HepG2 (cell line): Measurements from ENCODE around the gene AMPH. TPM values are rescaled to one million over a fixed set of nuclear protein-coding genes. Genes with fewer than 3 reads are reported as not detected.

Experiments used
- ATAC-seq: fragments of 200-7000 bp; cut with Tn5 transposase; 3 replicates; pipeline ENCODE4 v1.9.1; 2020; ENCODE audit warnings: mild to moderate bottlenecking, moderate library complexity
- BruUV-seq: library from RNA; stranded (reverse); fragments of 400-500 nt; replicated peaks from 2 replicates; lab custom pipeline; 2021; lab: Mats Ljungman, UMichigan
- CTCF ChIA-PET: fragments of 300-600 bp; formaldehyde crosslinking; extraction: SDS; loops from one replicate; lab custom pipeline; 2021; ENCODE audit warnings: low total read pairs, inconsistent platforms, low intra/inter-chr PET ratio; lab: Yijun Ruan, JAX
- POLR2A ChIA-PET: fragments of 350-600 bp; sonication (Branson Sonifier 250); formaldehyde crosslinking; loops from one replicate; lab custom pipeline; 2020; ENCODE audit warnings: antibody characterized with exemption, inconsistent platforms; lab: Yijun Ruan, JAX
- DNase-seq: peaks from one replicate; pipeline ENCODE4 v3.0.0-alpha.2; 2015; ENCODE audit warnings: low spot score
- FAIRE-seq: peaks from 3 replicates; lab custom pipeline; 2011; peaks lifted over from hg19 to GRCh38; lab: Jason Lieb, UNC
- H2AFZ ChIP-seq: one replicate; pipeline ENCODE4 v1.6.1; 2011; ENCODE audit warnings: low read length, inconsistent platforms
- H3K27ac ChIP-seq: fragments of 300-600 bp; 3 replicates; pipeline ENCODE4 v1.8.0; 2011; ENCODE audit warnings: mixed run types, mild to moderate bottlenecking, mixed read lengths, low read length, inconsistent platforms; ENCODE audit not compliant: insufficient read depth; ENCODE audit errors: extremely low read length
- H3K27me3 ChIP-seq, 2 experiments: fragments of 200-600 bp in 1 of 2; 2 replicates in 1 of 2; 3 replicates in 1 of 2; pipeline versions ENCODE4 v1.6.0 to v1.8.0; 2011; ENCODE audit warnings: low read length in 2 of 2, mild to moderate bottlenecking in 2 of 2, moderate library complexity in 2 of 2, inconsistent platforms in 1 of 2; ENCODE audit not compliant: insufficient read depth in 2 of 2, control insufficient read depth in 1 of 2
- H3K36me3 ChIP-seq, 2 experiments: fragments of 200-600 bp in 1 of 2; replicated peaks in 1 of 2; 2 replicates in 1 of 2; 3 replicates in 1 of 2; pipeline versions ENCODE4 v1.5.1 to v1.8.0; 2011; ENCODE audit warnings: low read length in 2 of 2, inconsistent platforms in 1 of 2; ENCODE audit not compliant: insufficient read depth in 2 of 2, control insufficient read depth in 1 of 2
- H3K4me1 ChIP-seq: 2 replicates; pipeline ENCODE4 v1.5.1; 2012; ENCODE audit warnings: low read length, inconsistent platforms; ENCODE audit not compliant: insufficient read depth
- H3K4me2 ChIP-seq: 2 replicates; pipeline ENCODE4 v1.6.0; 2011; ENCODE audit warnings: low read depth, low read length, inconsistent platforms
- H3K4me3 ChIP-seq, 3 experiments: fragments of 200-600 bp in 1 of 3; sonication (generic), shearing (Covaris generic) in 1 of 3; replicated peaks in 1 of 3; 2 replicates each; pipeline ENCODE4 v1.5.1; 2011 to 2016; ENCODE audit warnings: low read length in 3 of 3, inconsistent platforms in 2 of 3, low read depth in 2 of 3, mild to moderate bottlenecking in 2 of 3, control low read depth in 1 of 3, mixed read lengths in 1 of 3; ENCODE audit not compliant: insufficient read depth in 1 of 3
- H3K79me2 ChIP-seq: one replicate; pipeline ENCODE4 v1.6.1; 2011; ENCODE audit warnings: low read length, inconsistent platforms; ENCODE audit not compliant: insufficient read depth
- H3K9ac ChIP-seq: 2 replicates; pipeline ENCODE4 v1.6.0; 2011; ENCODE audit warnings: mild to moderate bottlenecking, low read depth, low read length, inconsistent platforms; ENCODE audit not compliant: insufficient read depth
- H3K9me3 ChIP-seq: 2 replicates; pipeline ENCODE4 v1.5.1; 2012; ENCODE audit warnings: mild to moderate bottlenecking, low read length
- H4K20me1 ChIP-seq: 2 replicates; pipeline ENCODE4 v1.6.0; 2011; ENCODE audit warnings: inconsistent platforms, mild to moderate bottlenecking, low read length, moderate library complexity; ENCODE audit not compliant: insufficient read depth
- ARID5B ChIP-seq: IDR thresholded peaks from 2 replicates; pipeline ENCODE4 v1.4.0; 2020; ENCODE audit warnings: mild to moderate bottlenecking, missing genetic modification reagents
- DDIT3 ChIP-seq: sonication (generic); formaldehyde crosslinking; IDR thresholded peaks from 2 replicates; pipeline ENCODE4 v1.4.0; 2020; ENCODE audit warnings: mild to moderate bottlenecking, missing genetic modification reagents
- ETV5 ChIP-seq: IDR thresholded peaks from 2 replicates; pipeline ENCODE4 v1.6.1; 2018; ENCODE audit warnings: missing biosample characterization, missing genetic modification reagents, inconsistent platforms, borderline replicate concordance
- GPBP1L1 ChIP-seq: sonication (generic); formaldehyde crosslinking; IDR thresholded peaks from 2 replicates; pipeline ENCODE4 v1.5.0; 2020; ENCODE audit warnings: mild to moderate bottlenecking, missing genetic modification reagents
- HCFC1 ChIP-seq: fragments of 150-350 bp; IDR thresholded peaks from 2 replicates; pipeline ENCODE4 v1.6.1; 2014; ENCODE audit warnings: low read depth, low read length
- MATR3 ChIP-seq: sonication (generic); formaldehyde crosslinking; IDR thresholded peaks from 2 replicates; pipeline ENCODE4 v1.4.0; 2020; ENCODE audit warnings: missing genetic modification reagents
- MTF2 ChIP-seq: sonication (generic); formaldehyde crosslinking; IDR thresholded peaks from 2 replicates; pipeline ENCODE4 v1.5.0; 2020; ENCODE audit warnings: missing genetic modification reagents, borderline replicate concordance
- NFIC ChIP-seq: IDR thresholded peaks from 2 replicates; pipeline ENCODE4 v1.6.1; 2012; ENCODE audit warnings: mild to moderate bottlenecking, low read length, inconsistent platforms
- POGK ChIP-seq: sonication (generic); formaldehyde crosslinking; conservative IDR thresholded peaks from 2 replicates; pipeline ENCODE4 v1.8.0; 2022; ENCODE audit warnings: mild to moderate bottlenecking, moderate library complexity, missing genetic modification reagents
- POLR2AphosphoS5 ChIP-seq: IDR thresholded peaks from 2 replicates; pipeline ENCODE4 v1.6.1; 2012; ENCODE audit warnings: low read depth, low read length
- RBM22 ChIP-seq: fragments of 200-400 bp; formaldehyde crosslinking; optimal IDR thresholded peaks from 2 replicates; pipeline ENCODE3; 2017; ENCODE audit warnings: mild to moderate bottlenecking, low read length, moderate library complexity
- STAT5B ChIP-seq: sonication (generic); formaldehyde crosslinking; IDR thresholded peaks from 2 replicates; pipeline ENCODE4 v1.4.0; 2020; ENCODE audit warnings: missing genetic modification reagents
- YY1 ChIP-seq: IDR thresholded peaks from 2 replicates; pipeline ENCODE4 v1.6.1; 2011; ENCODE audit warnings: low read length, low read depth, moderate library complexity, mild to moderate bottlenecking; ENCODE audit not compliant: insufficient read depth, insufficient replicate concordance
- ZFX ChIP-seq: sonication (generic); formaldehyde crosslinking; IDR thresholded peaks from 2 replicates; pipeline ENCODE4 v1.4.0; 2020; ENCODE audit warnings: mild to moderate bottlenecking, low read depth, missing genetic modification reagents, moderate library complexity
- ZNF143 ChIP-seq: sonication (generic); formaldehyde crosslinking; IDR thresholded peaks from 2 replicates; pipeline ENCODE4 v1.4.0; 2020; ENCODE audit warnings: missing genetic modification reagents
- ZNF205 ChIP-seq: IDR thresholded peaks from 2 replicates; pipeline ENCODE4 v1.6.1; 2018; ENCODE audit warnings: missing biosample characterization, missing genetic modification reagents
- ZNF441 ChIP-seq: sonication (generic); formaldehyde crosslinking; IDR thresholded peaks from 2 replicates; pipeline ENCODE4 v1.7.0; 2021; ENCODE audit warnings: missing genetic modification reagents, borderline replicate concordance
- ZNF562 ChIP-seq: sonication (generic); formaldehyde crosslinking; IDR thresholded peaks from 2 replicates; pipeline ENCODE4 v1.8.0; 2022; ENCODE audit warnings: missing genetic modification reagents, borderline replicate concordance
- ZNF784 ChIP-seq: sonication (generic); formaldehyde crosslinking; IDR thresholded peaks from 2 replicates; pipeline ENCODE4 v1.5.1; 2020; ENCODE audit warnings: missing genetic modification reagents, mild to moderate bottlenecking, borderline replicate concordance
- WGBS: methylation state at CpG from one replicate; pipeline ENCODE4 v1.1.6; 2017; ENCODE audit warnings: low lambda C conversion rate; 5-methylcytosine and 5-hydroxymethylcytosine counted together
- in situ Hi-C: cut with HindIII; loops from 2 replicates; pipeline ENCODE4 v1.10.0; 2017; ENCODE audit warnings: low pct_unique_long_range_greater_than_20kb; ENCODE audit not compliant: extremely low pct_ligation_motif_present
- intact Hi-C: fragments of 100-400 bp; cut with micrococcal nuclease; formaldehyde crosslinking; loops from one replicate; pipeline ENCODE4 v1.10.0; 2022; ENCODE audit not compliant: unreplicated experiment
- polyA plus RNA-seq, 8 experiments: library from polyadenylated mRNA; depleted of rRNA in 3 of 8; stranded (reverse) in 7 of 8; unstranded in 1 of 8; fragments of >200 nt; fragmentation: Illumina TruSeq in 4 of 8; extraction: Trizol in 4 of 8; gene quantifications; 2 replicates each; pipeline versions ENCODE4 v1.2.1 to v1.2.3, GENCODE V29; 2011 to 2016; ENCODE audit warnings: low read depth in 4 of 8, missing spikeins in 1 of 8, mixed read lengths in 1 of 8; ENCODE audit not compliant: insufficient read depth in 1 of 8
- total RNA-seq, 5 experiments: library from RNA; depleted of rRNA; stranded (reverse); fragments of >200 nt; fragmentation: Illumina TruSeq; extraction: Trizol; gene quantifications; 2 replicates each; pipeline ENCODE4 v1.2.3, GENCODE V29; 2016; ENCODE audit warnings: low read depth in 1 of 5

Gene AMPH
- total and polyA plus RNA-seq, 2 of the 13 experiments (the other 11 are each of a cell fraction or from before 2014, with no cell fraction given) = not detected

- H4K20me1 ChIP-seq = no peaks in the 10 kb centered on the region
- H3K36me3 ChIP-seq = no peaks in the 10 kb centered on the region
- in situ Hi-C loops (no loop called here), intact Hi-C loops (no loop called here)
- H3K4me3 ChIP-seq = no peak overlapping the region
- no peak for DNase-seq
- no peak overlapping the region for H2AFZ ChIP-seq
- ATAC-seq = no peak
- ChIA-PET CTCF (no interaction called here), POLR2A (no interaction called here)
- no peak overlapping the region for H3K4me2 ChIP-seq
- 0% methylated on average over 1 of the region's 1 CpG for WGBS
- H3K79me2 ChIP-seq = no peaks in the 10 kb centered on the region
- no peak for FAIRE-seq
- H3K9me3 ChIP-seq = no peaks in the 10 kb centered on the region
- H3K27ac ChIP-seq = no peak overlapping the region
- no peaks in the 10 kb centered on the region for H3K27me3 ChIP-seq
- H3K4me1 ChIP-seq = no peaks in the 10 kb centered on the region
- BruUV-seq = no TSS peak
- H3K9ac ChIP-seq = no peak overlapping the region
- TF ChIP-seq ETV5 (CRISPR knock-in tag) (no peak), ARID5B (no peak), ZFX (no peak), GPBP1L1 (CRISPR knock-in tag) (no peak), RBM22 (no peak), STAT5B (CRISPR knock-in tag) (no peak), YY1 (no peak), POLR2AphosphoS5 (no peak), ZNF143 (no peak), ZNF562 (no peak), MTF2 (CRISPR knock-in tag) (no peak), ZNF441 (no peak), MATR3 (CRISPR knock-in tag) (no peak), ZNF205 (CRISPR knock-in tag) (no peak), HCFC1 (no peak), POGK (CRISPR knock-in tag) (no peak), ZNF784 (CRISPR knock-in tag) (no peak), DDIT3 (CRISPR knock-in tag) (no peak), NFIC (no peak)
Measured at GRCh38 chr7:38477333-38477732, 153.8 kb downstream of the AMPH start.
